CD4-positive, alpha-beta T cell treated with Interferon gamma for 1 hour (primary cell): ENCODE data around the gene PPP4R3B.
"Not testable (repeated sequence)": the region's sequence is repeated elsewhere in the genome, so short reads cannot be mapped to it uniquely, and the experiment has no call there.

Source experiments
- DNase-seq: peaks from one replicate; pipeline ENCODE4 v3.0.0-alpha.2; 2020

The PPP4R3B gene

DNA sequence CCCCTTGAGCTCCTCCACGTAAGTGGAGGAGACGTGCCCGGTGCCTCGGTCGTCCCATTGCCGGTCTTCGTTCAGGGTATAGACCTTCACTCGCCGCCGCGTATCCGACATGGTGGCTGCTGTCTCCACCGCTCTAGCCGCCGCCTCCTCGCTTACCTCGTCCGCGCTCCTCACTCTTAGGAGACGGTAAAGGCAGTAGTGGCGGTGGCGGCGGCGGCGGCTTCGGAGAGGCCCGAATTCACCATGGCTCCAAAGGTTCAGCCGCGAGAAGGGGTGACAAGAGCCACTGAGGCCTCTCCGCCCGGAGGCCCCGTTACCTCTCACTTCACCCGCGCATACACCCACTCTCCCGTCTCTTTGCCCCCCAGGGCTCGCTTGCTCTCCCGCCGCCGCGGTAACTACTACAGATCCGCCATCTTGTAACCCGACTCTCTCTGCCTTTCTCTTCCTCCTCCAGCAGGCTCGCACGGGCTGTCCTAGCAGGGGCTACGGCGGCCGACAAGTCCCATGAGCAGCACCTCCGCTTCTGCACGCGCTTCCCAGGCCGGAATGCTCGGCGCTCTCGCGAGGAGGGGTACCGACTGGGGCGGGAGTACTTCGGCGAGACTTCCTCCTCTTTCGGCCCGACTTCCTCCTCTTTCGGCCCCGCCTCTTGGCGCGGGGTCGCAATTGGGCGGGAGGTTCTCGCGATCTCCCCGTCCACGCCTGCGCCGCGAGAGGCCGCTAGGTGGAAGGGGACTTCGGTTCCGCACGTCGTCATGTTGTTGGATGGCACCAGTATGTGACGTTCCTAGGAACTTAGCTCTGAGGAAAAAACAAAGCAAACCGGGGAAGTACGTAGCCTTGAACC lies at the start of gene PPP4R3B:
Gene PPP4R3B (minus strand): TSS at position 448 of the 850 bp plus-strand sequence. CDS start 337 bp downstream, at position 111.
- DNase-seq: peak; percentile 100

DNA sequence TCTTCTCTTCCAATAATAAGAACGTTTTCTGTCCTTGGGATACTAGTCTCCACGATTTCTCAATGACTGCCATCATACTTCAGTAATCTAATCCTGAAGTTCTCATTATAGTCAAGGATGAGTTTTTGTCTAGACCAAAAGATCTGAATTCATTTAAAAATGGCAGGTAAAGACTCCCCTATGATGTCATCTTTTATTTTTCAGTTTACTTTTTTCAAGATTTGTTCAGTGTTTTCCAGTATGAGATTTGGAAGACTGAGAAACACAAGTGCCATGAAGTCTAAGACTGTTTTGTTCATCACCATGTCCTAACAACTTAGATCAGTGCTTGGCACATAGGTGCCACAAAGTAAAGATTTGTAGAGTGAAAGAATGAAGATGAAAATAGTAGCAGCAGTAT lies 35.8 kb upstream of the PPP4R3B start:
- DNase-seq: no peak

DNA sequence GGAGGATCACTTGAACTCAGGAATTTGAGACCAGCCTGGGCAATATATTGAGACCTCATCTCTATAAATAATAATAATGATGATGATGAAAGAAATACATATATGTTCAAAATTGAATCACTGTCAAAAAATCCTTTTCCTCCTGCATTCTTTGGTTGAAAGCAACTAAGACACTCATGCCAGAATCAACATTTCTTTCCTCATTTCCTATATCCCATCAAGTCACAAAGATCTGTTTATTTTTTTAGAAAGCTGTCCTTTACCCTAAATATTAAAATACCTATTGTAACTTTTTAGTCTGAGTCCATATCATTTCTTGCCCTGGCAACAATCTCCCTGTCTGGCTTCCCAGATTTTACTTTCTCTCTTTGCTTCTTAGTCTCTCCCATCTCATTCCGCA lies 31.8 kb upstream of the PPP4R3B start:
- DNase-seq: no peak

- DNase-seq: no peak
Measured at GRCh38 chr2:55636831-55637230, 19.4 kb upstream of the PPP4R3B start.

DNA sequence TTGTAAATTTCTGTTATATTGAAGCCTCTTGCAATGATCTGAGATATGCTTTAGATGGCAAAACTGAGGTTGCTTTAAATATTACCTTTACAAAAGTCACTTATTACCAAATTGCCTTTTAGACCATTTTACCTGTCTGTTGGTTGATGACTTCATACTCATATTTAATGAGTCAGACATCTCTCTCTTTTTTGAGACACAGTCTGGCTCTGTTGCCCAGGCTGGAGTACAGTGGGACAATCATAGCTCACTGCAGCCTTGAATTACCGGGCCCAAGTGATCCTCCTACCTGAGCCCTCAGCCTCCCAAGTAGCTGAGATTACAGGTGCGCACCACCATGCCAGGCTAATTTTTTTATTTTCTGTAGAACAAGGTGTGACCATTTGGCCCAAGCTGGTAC lies 11.5 kb upstream of the PPP4R3B start:
- DNase-seq: no peak

DNA sequence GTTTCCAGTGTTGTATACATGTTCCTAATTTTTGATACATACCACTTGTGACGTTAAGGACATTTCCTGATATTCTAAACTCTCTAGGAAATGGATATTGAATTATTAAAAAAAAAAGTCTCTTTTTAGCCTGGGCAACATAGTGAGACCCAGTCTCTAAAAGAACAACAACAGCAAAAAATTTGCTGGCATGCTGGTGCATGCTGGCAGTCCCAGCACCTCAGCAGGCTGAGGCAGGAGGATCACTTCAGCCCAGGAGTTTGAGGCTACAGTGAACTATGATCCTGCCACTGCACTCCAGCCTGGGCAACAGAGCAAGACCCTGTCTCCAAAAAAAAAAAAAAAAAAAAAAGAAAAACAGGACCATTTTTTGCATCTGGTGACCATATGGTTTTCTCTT lies 10.5 kb upstream of the PPP4R3B start:
- no peak for DNase-seq

- DNase-seq: no peak
Measured at GRCh38 chr2:55621802-55622201, 4.4 kb upstream of the PPP4R3B start.

GRCh38 chr2:55620123-55620779 lies 2.8 kb upstream of the PPP4R3B start:
- DNase-seq: no peak

DNA sequence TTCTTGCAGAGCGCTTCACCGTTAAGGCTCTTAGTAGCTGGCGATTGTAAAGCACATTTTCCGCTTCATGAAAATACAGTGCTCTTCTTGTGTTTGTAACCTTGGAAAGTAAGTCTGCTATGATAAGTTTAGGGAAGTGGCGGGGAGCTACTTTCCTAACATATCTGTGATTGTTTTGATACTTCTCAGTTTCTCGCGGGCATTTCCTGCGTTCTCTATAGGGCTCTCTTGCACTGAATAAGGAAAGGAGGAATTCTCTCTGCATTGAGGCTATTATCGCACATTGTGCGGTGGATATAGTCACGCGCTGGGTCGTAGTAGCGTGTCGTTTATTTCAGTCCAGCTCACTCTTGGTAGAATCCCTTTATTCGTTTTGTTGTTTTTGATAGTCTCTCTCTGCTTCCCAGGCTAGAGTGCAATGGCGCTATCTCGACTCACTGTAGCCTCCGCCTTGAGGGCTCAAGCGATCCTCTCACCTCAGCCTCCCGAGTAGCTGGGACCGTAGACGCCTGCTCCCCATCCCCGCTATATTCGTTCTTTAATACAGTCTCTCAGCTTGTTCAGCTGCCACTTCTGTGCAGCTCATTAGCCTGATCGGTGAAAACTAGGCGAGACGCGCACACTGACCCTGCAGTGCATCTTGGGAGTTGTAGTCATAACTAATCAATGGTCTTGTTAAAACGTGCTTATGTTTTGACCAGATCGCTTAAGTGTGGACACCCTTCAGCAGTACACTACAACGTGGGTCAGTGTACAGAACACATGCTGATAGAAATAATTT lies 1.0 kb upstream of the PPP4R3B start:
- DNase-seq: peak; percentile 48

DNA sequence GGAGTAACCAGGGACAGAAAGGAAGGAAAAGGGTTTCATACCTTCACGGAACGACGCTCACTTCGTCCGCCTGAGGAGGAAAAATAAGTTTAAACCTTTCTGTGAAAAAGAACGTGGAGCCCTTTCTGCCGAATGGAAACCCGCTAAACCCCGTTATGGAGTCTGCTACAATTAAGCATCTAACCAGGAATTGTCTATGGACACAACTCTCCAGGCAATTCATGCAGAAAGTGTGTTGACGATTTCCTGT lies 528 bp upstream of the PPP4R3B start:
- no peak for DNase-seq

DNA sequence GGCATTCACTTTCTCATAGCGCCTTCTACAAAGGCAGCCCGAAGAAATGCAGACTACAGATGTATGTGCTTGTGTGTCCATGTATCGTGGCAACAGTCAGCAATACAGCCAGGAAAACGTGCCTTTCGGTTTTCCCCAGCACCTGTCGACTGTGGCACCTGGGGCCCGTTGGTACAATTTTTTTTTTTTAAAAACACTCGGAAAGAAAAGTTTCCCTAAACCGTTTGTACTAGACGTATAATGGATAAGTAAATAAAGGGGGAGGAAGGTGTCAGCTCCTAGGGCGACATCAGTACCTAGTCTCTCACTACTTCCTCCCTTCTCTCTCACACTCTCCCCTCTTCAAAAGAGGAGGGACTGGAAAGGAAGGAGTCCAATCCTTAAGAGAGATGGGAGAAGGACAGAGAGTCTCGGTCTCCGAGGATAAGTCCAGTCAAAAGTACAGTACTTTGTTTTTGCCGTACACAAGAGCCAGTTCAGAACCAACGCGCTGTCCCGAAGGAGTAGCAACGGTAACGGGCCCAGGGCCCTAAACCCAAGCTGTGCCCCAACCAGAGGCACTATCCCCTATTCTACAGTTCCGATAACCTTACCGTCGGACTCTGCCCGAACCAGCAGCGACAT lies 759 bp downstream of the PPP4R3B start:
- peak; percentile 62 for DNase-seq

GRCh38 chr2:55611997-55612396 lies 5.4 kb downstream of the PPP4R3B start:
- DNase-seq: no peak

- DNase-seq: no peak
Measured at GRCh38 chr2:55610954-55611743, 6.3 kb downstream of the PPP4R3B start.

GRCh38 chr2:55609938-55610578 lies 7.4 kb downstream of the PPP4R3B start:
- no peak for DNase-seq

- DNase-seq: no peak
Measured at GRCh38 chr2:55609193-55609794, 8.1 kb downstream of the PPP4R3B start.

DNA sequence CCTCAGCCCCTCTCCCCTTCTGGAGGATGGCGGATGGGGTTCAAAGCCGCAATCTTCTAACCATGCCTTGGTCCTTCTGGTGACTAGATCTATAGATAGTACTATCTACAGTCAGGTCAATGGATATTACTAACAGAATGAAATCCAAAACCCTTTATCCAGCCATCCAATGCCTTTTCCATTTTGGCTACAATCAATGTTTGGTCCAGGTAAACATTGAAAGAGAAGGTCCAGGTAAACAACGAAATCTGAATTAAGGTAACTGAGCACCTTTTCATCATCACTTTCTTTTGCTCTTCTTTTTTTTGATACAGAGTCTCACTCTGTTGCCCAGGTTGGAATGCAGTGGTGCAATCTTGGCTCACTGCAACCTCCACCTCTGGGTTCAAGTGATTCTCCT lies 9.7 kb downstream of the PPP4R3B start:
- DNase-seq: no peak

GRCh38 chr2:55604027-55604565 lies 13.3 kb downstream of the PPP4R3B start:
- no peak for DNase-seq

DNA sequence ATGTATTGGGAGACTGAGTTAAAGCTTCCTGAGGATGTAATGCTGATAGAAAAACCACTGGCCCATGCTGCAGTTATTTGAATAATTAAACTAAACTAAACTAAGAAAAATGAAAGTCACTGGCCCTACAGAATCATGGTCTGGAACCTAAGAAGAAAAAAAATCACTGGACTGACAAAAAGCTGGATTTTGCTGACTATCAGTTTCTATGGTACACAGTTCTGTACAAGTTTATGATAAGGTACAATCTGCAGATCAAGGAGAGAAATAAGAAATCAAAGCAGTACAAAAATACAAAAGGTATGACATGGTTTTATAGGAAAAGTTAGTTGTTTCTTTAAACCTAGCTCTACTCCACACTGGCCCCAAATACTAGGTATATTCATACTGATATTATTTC lies 15.6 kb downstream of the PPP4R3B start:
- no peak for DNase-seq

- no peak for DNase-seq
Measured at GRCh38 chr2:55598056-55598795, 19.2 kb downstream of the PPP4R3B start.

- not testable (repeated sequence) for DNase-seq
Measured at GRCh38 chr2:55596795-55597194, 20.6 kb downstream of the PPP4R3B start.

- DNase-seq: no peak
Measured at GRCh38 chr2:55595536-55595935, 21.9 kb downstream of the PPP4R3B start.
